Mammary epithelial cell (primary cell): ENCODE data around the gene CERS5.

Source experiments
- EZH2 ChIP-seq: IDR thresholded peaks from 2 replicates; pipeline ENCODE4 v1.6.1; 2012; ENCODE audit warnings: low read length, inconsistent platforms, borderline replicate concordance
- TF ChIP-seq, protein P1 (sequence below), 2 donors: IDR thresholded peaks in 1 of 2; conservative IDR thresholded peaks in 1 of 2; 2 replicates each; pipeline ENCODE4 v1.5.1; 2011 to 2012; ENCODE audit warnings: inconsistent platforms in 2 of 2, low read length in 2 of 2, mild to moderate bottlenecking in 2 of 2, control low read depth in 1 of 2, low read depth in 1 of 2; ENCODE audit not compliant: insufficient read depth in 1 of 2; ENCODE audit errors: extremely low read depth in 1 of 2

DNA sequence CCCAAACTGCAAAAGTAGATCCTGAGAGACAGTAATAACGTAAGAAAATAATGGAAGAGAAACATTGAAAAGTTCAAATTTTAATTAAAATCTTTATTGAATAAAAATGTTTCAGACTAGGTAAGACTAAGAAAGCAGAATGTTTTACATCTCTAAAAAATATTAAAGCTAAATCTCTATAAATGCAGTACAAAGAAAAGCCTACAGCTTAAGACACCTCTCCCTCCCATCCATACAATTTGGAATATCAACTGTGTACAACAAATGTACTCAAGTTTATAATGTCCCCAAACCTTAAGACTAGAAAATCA is 8.5 kb upstream of the CERS5 start:
- TF ChIP-seq, protein P1, sequence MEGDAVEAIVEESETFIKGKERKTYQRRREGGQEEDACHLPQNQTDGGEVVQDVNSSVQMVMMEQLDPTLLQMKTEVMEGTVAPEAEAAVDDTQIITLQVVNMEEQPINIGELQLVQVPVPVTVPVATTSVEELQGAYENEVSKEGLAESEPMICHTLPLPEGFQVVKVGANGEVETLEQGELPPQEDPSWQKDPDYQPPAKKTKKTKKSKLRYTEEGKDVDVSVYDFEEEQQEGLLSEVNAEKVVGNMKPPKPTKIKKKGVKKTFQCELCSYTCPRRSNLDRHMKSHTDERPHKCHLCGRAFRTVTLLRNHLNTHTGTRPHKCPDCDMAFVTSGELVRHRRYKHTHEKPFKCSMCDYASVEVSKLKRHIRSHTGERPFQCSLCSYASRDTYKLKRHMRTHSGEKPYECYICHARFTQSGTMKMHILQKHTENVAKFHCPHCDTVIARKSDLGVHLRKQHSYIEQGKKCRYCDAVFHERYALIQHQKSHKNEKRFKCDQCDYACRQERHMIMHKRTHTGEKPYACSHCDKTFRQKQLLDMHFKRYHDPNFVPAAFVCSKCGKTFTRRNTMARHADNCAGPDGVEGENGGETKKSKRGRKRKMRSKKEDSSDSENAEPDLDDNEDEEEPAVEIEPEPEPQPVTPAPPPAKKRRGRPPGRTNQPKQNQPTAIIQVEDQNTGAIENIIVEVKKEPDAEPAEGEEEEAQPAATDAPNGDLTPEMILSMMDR (conservative IDR thresholded peaks at IDR 0.05 in 1 of 2, IDR thresholded peaks at IDR 0.05 in 1 of 2; ENCODE audit: extremely low read depth in 1 of 2, insufficient read depth in 1 of 2, low read depth in 1 of 2, low read length in 2 of 2) = no peak
- no peak for TF ChIP-seq EZH2
